OCI-LY7 (cell line): ENCODE data around the gene NTM.

Experiments used
- EZH2phosphoT487 ChIP-seq: fragments of 200-600 bp; sonication (generic); IDR thresholded peaks from 2 replicates; pipeline ENCODE4 v1.6.1; 2018; ENCODE audit warnings: low read depth, borderline replicate concordance, mild to moderate bottlenecking, mixed run types, antibody characterized with exemption, low read length, moderate library complexity, mixed read lengths
- TF ChIP-seq, protein P1 (sequence below): fragments of 200-600 bp; sonication (generic); conservative IDR thresholded peaks from 2 replicates; pipeline ENCODE4 v1.5.1; 2014; ENCODE audit warnings: mild to moderate bottlenecking, antibody characterized with exemption, low read length, moderate library complexity, mixed read lengths

DNA sequence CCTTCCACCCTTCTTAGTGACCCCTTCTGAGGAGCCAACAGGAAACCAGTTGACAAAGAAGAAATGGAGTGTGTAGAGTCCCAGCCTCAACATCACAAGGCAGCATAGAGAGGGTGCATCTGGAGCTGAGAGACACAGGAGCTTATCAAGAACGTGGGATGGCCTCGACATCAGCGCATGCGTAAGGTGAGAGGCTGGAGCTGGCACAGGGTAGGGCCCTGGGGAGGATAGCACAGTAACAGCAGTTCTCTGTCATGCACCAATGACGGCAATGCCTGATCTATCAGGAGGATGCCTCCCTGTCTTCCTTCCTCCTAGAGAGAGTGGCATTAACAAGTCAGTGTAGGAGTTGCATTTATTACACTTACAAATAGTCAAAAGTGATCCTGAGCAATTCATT lies 426.1 kb downstream of the NTM start:
- TF ChIP-seq, protein P1, sequence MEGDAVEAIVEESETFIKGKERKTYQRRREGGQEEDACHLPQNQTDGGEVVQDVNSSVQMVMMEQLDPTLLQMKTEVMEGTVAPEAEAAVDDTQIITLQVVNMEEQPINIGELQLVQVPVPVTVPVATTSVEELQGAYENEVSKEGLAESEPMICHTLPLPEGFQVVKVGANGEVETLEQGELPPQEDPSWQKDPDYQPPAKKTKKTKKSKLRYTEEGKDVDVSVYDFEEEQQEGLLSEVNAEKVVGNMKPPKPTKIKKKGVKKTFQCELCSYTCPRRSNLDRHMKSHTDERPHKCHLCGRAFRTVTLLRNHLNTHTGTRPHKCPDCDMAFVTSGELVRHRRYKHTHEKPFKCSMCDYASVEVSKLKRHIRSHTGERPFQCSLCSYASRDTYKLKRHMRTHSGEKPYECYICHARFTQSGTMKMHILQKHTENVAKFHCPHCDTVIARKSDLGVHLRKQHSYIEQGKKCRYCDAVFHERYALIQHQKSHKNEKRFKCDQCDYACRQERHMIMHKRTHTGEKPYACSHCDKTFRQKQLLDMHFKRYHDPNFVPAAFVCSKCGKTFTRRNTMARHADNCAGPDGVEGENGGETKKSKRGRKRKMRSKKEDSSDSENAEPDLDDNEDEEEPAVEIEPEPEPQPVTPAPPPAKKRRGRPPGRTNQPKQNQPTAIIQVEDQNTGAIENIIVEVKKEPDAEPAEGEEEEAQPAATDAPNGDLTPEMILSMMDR = no peak
- no peak for TF ChIP-seq EZH2phosphoT487
